HG03565 (cell line): ENCODE data around the gene STAP2.

Source experiments
- ATAC-seq: cut with Tn5 transposase; IDR thresholded peaks from one replicate; pipeline ENCODE4 v1.9.1; 2021; ENCODE audit warnings: mild to moderate bottlenecking, moderate library complexity; ENCODE audit not compliant: unreplicated experiment

The STAP2 gene, protein sequence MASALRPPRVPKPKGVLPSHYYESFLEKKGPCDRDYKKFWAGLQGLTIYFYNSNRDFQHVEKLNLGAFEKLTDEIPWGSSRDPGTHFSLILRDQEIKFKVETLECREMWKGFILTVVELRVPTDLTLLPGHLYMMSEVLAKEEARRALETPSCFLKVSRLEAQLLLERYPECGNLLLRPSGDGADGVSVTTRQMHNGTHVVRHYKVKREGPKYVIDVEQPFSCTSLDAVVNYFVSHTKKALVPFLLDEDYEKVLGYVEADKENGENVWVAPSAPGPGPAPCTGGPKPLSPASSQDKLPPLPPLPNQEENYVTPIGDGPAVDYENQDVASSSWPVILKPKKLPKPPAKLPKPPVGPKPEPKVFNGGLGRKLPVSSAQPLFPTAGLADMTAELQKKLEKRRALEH

DNA sequence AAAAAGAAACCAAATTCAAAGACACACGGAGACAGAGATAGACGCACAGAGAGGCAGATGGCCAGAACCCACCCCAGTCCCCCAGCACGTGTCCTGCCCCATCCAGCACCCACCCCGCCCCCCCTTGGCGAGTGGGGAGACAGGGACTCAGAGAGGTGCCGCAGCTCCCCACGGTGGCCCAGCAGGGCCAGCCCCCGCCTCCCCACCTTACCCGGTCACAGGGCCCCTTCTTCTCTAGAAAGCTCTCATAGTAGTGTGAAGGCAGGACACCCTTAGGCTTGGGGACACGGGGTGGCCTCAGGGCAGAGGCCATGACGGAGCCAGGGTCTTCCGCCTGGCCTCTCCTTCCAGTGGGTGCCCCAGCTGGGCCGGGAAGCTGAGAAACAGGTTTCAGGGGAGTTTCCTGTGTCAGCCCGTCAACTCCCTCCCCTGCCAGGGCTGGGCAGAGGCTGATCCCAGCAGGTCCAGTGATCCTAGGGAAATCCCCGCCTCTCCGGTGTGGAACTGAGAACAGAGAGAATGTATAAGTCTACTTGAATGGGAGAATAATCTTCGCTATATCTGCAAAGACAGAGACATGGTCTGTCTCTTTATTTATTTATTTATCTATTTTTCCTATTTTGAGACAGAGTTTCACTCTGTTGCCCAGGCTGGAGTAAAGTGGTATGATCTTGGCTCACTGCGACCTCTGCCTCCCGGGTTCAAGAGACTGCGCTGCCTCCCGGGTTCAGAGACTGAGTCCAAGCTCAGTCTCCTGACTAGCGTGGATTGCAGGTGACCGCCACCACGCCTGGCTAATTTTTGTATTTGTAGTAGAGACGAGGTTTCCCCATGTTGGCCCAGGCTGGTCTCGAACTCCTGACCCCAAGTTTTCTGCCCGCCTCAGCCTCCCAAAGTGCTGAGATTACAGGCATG lies at the start of gene STAP2:
STAP2 (minus strand) TSS at position 387 of the 915 bp plus-strand sequence; CDS start at position 313, 74 bp downstream.
- no peak for ATAC-seq

DNA sequence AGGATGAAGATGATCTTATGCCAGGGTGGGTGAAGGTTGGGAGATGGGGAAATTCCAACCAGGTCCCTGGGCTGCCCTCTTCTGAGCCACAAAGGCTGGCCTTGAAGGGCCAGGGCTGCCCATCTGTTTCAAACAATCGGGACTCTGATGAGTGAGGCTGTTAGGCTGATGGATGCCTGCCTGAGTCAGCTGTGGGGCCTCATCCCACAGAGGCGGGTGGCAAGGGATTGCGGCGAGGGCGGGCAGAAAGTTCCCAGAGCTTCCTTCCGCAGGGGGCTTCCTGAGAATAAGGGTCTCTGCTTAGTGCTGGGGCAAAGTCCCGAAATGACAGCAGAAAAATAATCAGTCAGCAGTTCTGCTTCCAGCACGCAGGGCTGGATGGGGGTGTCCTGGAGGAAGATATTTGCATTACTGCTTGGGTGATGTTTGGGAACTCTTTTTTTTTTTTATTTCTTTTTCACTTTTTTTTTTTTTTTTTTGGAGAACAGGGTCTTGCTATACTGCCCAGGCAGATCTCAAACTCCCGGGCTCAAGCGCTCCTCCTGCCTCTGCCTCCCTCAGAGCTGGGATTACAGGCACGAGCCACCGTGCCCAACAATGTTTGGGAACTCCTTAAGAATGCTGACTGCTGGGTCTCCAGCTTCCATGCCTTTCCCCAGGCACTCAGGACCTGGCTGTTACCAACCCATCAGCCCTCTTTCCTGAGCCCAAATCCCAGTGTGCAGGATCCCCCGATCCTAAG lies 47.6 kb upstream of the STAP2 start:
- ATAC-seq, result no peak

DNA sequence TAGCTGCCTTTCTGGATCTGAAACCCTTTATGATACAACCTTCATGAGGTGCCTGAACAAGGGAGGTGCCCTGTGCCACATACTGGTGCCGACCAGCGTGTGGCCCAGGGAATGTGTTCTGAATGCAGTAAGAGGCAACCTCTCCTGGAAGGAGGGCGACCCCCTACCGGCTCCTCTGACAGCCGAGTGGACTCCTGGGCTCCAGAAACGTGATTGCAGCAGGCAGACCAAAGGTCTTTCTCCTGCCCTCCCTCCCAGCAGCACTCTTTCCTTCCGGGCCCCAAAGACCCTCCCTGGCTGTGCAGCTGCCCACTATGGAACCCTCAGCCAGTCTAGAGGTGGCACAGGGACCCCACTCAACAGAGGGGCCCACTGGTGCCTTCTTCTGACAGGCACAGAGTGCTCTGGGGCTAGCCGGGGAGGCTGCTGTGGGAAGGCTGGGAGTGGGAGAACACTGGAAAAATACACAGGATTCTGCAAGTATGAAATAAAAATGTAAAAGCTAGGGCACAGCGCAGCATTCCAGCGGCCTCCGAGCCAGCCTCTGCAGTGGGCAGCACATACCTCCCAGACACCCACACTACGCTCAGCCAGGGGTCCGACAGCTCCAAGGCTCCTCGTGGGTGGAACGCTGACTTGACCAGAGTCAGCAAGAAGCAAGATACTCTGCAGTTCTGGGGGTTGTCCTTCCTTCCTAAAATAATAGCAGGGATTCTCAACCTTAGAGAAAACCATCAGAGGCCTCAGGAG lies 46.8 kb upstream of the STAP2 start:
- ATAC-seq, result no peak

DNA sequence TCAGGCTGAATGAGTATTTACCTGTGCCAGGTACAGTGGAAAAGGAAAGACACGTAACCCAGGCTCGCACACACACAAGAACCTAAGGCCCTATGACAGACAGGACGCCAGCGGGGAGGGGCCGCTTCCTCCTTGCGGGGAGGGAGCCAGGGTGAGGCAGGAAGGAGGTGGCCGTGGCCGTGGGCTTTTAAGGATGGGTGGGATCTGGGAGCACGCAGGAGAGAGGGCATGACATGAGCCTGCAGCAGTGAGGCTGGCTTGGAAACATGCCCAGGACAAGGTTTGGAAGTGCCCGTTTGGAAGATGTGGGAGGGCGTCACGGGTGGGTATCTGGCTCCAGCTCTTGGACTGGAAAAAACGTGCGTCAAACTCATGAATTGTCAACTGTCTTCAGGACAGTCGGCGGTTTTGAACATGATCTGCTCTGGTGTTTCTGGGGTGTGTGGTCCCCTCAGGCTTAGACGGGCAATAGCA lies 41.7 kb upstream of the STAP2 start:
- ATAC-seq, result no peak

DNA sequence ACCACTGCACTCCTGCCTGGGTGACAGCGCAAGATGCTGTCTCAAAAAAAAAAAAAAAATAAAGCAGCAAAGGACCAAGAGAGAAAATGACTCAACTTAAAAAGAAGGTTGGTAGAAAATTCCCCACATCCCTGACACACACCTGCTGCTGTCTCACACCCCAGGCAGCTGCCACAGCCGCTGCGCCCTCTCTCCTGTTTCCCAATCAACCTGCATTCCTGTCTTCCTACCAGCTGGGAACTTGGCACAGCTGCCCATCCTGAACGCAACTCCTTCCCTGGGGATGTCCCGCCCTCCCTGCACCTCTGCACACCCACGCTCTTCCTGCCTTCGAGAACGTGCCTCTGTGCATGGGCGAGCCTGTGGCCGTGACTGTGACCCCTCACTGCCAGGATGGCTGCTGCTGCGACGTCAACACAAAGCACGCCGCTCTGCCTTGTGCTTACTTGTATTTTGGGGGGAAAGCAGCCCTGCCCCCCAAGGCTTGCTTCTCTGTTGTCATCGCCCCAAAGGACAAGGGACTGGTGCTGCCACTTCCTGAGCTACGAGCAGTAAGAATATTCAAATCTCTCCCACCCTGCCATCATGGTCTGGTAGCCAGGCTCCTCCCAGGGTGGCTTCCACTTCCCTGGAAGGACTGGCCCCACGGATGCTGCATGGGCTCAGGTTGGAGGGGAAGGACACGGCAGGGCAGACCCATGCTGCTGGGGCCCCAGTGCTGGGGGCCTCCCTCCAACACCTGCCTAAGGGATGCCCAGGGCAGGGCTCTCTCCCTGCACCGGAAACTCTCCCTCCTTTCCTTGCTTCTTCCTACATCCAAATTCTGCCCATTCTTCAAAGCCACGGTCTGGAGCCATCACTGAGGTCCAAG lies 41.0 kb upstream of the STAP2 start:
- ATAC-seq, result no peak

DNA sequence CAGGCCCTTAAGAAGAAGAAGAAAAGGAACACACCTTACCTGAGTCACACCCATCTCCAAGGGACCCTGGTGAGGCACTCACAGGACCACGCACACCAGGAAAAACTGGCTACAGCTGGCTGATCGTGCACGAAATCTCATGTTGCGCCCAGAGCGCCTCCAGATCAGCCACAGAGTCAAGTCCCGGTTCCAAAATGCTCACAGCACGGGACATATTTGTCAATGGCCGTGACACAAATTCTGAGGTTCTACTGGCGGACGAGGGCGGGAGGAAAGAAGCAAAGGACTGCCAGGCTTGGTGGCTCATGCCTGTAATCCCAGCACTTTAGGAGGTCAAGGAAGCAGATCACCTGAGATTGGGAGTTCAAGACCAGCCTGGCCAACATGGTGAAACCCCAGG lies 40.3 kb upstream of the STAP2 start:
- ATAC-seq, result no peak

DNA sequence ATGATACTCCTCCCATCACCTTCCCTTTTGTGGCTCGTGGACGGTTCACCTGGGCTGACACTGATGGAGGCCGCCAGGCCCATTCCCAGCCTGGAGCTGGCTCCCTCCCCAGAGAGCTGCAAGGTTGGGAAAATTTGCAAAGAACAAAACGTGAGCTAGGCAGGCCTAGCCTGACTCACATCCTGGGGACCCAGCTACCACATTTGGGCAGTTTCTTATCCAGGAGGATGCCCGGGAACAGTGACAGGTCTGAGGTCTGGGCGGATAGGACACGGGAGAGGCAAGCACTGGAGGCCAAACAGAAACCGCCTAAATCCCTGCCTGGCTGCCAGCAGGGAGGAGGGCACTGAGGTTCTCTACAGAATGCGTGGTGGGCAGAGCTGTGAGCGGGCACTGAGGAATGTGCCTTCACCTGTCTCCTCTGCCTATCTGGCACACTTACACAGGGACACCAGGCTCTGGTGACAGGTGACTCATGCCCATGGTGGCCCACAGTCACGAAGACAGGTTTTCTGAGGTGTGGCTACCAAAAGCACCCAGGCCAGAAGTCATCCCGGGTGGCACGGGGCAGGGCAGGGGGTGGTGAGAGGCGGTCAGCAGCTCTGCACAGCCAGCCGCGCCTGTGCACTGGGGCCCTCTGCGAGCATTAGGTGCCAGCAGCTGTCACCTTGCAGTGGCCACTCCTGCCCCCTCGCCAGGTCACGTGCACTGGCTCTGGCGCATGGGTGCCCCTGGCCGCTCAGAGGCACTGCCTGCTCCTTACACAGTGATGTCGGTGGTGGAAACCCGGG lies 38.6 kb upstream of the STAP2 start:
- ATAC-seq, result no peak

DNA sequence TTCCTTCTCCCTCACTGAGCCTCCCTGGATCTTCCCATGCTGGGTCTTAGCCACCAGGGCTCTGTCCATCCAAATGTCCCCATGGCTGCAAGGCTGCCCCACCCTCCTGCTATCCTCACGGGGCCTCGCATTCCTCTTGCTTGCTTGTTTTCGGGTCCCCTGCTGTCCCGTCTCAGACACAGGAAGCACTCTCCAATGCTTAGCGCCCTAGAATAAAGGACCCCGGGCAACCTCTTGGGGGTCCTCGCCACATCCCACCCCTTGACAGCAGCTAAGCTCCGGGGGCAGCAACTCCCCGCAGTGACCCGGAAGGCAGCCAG lies 38.0 kb upstream of the STAP2 start:
- no peak for ATAC-seq

DNA sequence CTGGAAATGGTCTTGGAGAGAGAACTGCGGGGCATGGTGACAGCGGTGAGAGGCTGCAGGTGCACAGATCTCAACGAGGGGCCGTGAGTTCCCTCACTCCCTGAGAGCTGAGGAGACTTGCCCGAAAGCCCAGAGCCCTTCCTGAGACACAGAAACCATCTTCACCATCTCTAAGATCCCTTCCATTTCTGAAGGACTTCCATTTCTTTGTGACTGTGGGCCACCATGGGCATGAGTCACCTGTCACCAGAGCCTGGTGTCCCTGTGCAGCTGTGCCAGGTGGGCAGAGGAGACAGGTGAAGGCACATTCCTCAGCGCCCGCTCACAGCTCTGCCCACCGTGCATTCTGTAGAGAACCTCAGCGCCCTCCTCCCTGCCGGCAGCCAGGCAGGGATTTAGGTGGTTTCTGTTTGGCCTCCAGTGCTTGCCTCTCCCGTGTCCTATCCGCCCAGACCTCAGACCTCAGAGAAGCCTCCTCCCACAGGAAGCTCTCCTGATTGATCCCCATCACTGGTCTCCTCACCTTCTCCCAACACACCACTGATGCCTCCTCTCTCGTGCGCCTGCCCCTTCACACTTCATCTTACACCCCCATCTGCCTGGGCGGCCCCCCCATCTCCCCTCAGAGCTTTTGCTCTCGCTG lies 37.5 kb upstream of the STAP2 start:
- ATAC-seq, result no peak

DNA sequence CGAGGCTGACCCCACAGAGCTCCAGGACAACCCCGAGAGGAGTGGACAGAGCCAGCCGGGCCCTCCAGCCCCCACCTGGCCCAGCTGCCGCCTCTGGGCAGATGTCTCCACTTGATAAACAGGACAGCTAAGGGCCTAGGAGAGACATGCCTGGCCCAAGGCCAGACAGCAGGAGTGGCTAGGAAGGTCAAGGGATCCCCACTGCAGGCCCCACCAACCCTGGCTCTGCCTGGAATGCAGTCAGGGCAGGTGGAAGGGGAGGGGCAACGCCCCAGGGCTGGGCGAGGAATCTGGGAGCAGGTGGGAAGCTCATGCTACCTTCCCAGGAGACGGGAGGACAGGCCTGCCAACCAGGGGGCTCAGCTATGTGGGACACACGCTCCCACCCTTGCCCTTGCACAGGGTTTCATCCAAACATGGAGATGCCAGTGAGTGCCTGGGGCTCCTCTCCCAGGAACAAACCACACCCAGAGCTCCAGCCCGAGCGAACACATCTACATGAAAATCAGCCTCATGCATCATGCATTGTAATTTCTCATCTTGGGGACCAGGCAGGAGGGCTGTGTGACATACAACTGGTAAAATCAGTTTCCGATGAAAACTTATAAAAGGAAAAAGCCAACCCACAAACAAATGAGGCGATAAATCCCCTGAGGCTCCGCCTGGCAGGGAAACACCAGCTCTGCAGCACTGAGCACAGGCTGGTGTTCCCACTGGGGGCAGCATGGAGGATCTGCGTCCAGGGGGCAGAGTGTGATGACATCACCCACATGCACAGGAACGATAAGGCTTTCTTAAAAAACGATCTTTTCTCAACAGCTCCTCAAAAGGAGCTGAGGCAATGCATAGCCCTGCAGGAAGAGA lies 36.8 kb upstream of the STAP2 start:
- ATAC-seq, result no peak

DNA sequence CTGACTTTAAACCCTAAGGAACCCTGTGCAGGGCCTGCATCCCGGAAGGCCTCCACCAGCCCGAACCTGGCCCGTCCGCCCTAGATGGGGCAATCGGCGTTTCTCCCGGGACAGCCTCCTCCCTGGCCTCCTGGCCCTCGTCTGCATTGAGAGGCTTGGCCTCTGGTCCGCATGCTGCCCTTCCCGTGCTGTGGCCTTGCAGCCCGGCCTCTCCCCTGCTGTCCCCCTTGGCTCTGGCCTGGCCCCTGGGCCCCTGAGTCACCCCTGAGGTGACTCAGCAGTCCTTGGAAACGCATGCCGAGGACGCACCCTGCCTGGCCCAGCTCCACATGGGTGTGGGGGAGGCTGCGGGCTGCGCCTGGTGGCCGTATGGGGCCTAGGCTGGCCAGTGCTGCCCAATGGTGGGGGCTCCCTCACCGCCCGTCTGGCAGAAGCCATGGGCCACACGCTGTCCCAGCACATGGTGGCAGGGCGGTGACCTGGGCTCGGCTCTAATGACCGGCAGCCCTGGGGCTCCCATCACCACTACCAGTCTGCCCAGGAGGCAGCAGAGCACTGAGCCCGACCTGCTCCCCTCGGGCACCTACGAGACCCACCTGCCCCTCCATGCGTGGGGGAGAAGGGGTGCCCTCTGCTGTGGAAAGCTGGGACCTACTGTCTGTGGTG lies 36.0 kb upstream of the STAP2 start:
- ATAC-seq, result no peak

DNA sequence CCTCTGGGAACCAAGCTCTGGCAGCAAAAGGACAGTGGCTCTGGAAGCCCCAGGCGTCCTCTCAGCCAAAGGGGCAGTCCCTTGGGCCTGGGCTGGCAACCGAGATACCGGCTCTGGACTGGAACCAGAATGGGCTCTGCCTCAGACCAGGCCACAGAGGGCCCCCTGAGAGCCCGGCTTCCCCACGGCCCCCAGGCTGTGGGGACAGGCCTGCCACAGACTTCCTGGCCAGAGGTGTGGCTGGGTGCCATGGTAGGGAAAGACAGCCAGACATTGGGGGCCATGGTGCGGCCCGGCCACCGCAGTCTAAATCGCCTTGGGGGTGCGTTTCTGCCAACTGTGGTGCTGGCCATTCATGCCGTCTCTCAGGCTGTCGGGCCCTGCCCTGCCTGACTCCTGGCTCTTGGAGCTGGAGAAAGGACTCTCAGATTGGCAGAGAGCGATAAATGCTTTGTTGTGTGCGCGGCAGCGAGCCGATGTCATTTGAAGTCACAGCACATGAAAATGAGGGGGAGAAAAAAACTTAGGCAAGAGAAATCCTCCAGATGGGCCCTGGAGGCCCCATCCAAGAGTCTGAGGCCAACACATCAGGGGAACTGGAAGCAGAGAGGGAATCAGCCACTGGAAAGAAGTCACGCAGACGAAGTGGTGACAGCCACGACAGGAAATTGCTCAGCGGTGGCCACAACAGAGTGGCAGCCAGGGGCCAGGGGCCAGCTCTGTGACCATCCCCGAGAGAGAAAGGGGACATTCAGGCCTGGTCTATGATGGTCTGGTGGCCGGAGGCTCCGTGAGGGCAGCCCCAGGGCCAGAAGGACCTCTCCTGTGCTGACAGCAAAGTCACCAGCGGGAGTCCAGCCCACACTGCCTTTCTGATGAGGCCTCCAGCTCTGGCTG lies 35.2 kb upstream of the STAP2 start:
- ATAC-seq, result no peak

DNA sequence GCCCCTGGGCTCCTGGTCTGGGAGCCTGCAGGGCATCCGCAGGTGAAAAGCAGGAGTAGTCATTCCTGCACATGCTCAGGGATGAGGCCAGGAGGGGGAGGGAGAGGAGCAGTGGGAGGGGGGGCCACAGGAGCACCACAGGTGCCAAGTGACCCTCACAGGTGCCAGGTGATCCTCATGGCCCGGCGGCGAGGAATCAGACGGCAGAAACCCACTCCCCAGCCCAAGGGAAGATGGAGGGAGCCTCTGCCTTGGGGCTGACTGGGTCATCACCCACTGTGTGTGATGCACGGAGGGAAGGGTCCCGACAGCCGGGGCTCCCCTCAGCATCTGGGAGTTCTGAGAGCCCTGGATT lies 34.4 kb upstream of the STAP2 start:
- no peak for ATAC-seq

DNA sequence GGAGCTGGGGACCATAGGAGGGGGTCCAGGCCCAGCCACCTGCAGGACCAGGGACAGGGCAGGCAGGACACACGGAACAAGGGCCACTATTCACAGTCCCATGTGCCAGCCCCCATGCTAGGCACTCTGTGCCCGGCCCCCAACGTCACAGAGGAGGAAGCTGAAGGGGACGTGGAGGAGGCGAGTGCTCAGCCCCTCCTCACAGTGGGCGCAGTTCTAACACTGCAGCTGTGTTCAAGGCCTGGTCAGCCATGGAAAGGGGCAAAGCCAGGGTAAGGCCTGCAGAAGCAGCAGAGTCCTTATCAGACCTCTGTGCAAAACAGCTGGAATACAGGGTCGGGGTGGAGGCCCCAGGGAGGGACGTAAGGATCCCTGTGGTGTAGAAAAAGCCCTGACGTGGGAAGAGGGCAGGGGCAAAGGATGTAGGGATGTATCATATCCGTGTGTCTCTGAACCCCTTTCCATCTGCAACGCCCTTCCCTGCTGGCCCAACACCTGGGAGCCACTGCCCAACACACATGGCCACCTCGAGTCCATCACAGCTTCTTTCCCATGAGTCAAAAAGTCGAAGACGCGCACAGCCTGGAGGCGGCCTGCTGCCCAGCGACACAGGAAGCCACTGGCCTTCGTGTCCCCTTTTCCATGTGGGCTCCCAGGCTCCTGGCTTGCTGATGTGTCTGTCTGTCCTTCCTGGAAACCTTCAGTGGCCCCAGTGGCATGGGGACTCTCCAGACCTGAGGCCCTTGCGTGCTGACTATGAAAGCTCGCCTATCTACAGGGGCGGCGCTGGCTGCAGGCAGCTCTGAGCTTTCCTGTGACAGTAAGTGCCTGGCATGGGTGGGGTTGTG lies 33.8 kb upstream of the STAP2 start:
- no peak for ATAC-seq
